Activated naive CD4-positive, alpha-beta T cell (primary cell): ENCODE measurements around the gene PRDM4.
"Not testable (repeated sequence)": the region's sequence is repeated elsewhere in the genome, so short reads cannot be mapped to it uniquely, and the experiment has no call there.

ENCODE experiments used
- DNase-seq, 4 experiments: peaks; one replicate each; lab custom pipeline; 2025; lab: John Stamatoyannopoulos, UW

The PRDM4 gene

GRCh38 chr12:107774349-107775029 lies 13.6 kb upstream of the PRDM4 start, which contains the start of gene ASCL4:
TSS of gene ASCL4 (plus strand) at chr12:107774704. CDS start at chr12:107775219, 515 bp downstream.
- no peak for DNase-seq

DNA sequence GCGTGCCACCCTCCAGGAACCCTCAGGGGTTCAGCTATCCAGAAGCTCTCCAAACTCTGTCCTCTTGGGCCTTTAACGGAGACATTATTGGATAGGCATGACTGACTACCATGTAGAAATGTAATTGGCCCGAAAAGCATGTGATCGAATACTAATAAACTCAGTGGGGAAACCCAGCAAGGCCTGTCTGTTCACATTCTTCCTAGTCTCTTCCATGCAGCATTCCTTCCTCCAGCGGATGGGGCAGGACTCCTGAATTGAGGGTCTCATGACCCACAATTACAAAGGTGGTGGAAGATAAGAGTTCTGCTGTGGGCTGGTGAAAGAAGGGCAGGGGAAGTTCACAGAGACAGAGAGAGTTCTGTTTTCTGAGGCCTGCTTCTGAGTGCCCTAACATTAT lies 6.5 kb upstream of the PRDM4 start:
- no peak for DNase-seq

DNA sequence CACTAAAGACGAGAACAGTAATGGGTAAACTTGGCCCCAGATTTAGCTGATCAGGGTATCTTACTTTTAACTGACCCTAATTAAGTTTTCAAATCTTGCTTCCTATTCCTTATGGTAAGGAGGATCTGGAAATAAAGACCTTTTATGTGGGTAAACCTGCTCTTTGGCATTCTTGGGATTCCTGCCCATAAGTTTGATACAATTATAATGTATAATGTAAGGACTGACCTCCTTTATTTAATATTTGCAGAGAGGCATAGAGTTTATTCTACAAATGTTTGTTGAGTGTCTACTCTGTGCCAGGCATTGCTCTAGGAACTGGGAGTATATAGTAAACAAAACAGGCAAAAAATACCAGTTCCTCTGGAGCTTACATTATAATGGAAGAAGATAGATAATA lies 4.4 kb upstream of the PRDM4 start:
- no peak for DNase-seq

GRCh38 chr12:107764626-107765025 lies 3.7 kb upstream of the PRDM4 start:
- DNase-seq, result no peak

DNA sequence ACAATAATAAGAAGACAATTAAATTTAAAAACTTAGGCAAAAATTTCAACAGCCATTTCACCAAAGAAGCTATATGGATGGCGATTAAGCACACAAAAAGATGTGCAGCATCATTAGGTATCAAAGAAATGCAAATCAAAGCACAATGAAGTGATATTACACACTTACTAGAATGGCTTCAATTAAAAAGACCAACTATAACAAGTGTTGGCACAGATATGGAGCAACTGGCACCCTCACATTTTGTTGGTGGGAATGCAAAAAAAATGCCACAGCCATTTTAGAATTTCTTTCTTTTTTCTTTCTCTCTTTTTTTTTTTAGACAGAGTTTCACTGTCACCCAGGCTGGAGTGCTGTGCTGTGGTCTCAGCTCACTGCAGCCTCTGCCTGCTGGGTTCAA lies 1.9 kb upstream of the PRDM4 start:
- DNase-seq, result no peak

- peak in 1 of 4 experiments; percentile 24 for DNase-seq
Observed at GRCh38 chr12:107761502-107761904, 566 bp upstream of the PRDM4 start.

DNA sequence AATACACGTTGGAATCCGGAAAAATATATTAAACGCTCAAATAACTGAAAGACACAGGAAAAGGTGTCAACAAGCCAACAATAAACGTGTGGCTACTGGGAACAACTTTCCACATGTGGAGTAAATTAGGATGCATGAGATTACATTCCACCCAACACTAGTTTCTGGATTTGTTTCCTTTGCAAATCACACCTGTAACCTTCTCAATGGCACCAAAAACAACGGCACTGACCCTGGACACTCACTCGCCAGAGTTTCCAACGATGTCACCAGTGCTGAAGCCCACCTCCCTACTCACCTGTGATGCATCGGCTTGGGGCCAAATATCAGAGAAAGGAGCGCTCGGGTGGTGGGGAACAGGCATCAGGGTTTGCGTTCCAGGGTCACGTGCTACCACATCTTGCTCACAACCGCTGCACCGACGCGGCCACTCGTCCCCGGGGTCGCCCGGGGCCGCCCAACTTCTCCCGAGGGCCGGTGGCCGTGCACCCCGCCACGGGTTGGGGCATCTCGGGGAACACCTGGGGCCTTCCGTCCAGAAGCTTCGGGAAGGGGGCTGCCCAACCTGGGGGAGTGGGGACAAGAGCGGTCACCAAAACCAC lies 629 bp downstream of the PRDM4 start:
- DNase-seq, result peak in 1 of 4 experiments; percentile 4

DNA sequence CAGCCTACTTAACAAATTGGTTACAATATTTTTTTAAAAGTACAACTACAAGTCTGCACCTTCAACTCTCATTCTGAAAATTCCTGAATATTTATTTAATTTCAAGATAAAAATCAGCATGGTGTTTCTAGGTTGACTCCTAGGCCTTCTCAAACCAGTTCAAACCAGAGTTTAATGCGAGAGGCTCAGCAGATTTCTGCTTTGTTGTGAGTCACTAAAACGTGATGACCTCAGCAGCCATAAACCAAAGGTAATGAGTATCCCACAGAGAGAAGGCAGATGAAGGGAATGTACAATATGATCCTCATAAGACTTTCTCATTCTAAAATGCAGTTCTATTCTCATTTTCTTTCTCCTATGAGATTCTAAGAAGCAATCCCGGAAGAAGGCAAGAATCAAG lies 1.5 kb downstream of the PRDM4 start:
- no peak for DNase-seq

DNA sequence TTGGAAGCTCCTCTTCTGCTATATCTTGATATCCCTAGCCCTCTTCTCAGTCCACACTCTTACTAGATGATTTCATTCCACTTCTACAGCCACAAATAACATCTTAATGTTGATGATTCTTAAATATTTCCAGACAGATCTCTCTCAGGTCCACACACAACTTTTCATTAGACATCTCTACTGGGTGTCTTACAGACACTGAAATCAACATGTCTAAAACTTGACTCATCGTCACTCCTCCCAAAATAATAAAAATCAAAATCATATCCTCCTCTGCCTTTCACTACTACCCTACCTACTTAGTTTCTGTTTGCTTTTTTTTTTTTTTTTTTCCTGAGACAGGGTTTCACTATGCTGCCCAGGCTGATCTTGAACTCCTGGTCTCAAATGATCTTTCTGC lies 11.9 kb downstream of the PRDM4 start:
- DNase-seq, result no peak

DNA sequence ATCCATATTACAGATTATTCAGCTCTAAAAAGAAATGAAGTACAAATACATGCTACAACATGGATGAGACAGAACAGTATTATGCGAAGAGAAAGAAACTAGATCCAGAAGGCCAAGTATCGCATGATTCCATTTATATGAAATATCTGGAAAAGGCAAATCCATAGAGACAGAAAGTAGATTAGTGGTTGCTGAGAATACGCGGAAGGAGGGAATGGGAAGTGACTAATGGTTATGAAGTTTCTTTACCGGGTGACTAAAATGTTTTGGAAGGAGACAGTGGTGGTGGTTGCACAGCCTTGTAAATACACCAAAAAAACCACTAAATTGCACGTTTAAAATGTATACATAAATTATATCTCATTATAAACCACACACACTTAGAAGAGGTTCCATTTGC lies 12.5 kb downstream of the PRDM4 start:
- no peak for DNase-seq

DNA sequence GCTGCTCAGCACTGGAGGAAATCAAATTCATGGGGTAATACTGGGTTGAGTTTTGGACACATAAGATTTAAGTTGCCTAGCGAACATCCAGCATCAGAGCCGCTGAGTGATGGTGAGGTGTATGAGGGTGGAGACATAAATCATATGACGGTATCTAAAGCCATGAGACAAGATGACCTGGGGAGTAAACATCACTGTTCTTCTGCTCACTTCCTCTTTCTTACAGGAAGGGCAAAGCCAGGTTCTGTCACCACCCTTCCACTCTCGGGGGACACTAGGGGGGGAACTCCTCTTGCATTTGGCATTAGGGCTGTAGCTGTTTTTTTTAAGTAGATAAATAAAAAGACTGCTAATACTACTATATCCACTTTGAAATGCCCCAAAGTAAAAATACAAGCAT lies 24.0 kb downstream of the PRDM4 start:
- no peak for DNase-seq

DNA sequence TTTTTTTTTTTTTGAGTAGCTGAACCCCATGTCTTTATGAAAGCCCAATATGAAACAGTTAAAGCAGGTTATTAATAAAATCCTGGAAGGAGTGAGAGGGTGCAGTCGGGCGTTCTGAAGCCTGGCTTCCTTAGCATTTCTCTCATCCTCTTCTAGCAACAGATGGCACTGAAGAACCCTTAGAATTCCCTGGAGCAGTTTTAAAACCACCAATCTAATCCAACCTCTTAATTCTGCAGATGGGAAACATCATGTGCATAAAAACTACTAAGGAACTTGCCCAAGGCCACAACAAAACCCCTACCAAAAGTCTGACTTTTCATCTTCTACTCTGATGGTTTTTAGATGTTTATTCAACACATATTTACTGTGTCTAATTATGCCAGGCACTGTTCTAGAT lies 25.2 kb downstream of the PRDM4 start:
- DNase-seq, result no peak

- no peak for DNase-seq
Observed at GRCh38 chr12:107734139-107734538, 26.8 kb downstream of the PRDM4 start.

- DNase-seq, result no peak
Observed at GRCh38 chr12:107732365-107732764, 28.6 kb downstream of the PRDM4 start.

DNA sequence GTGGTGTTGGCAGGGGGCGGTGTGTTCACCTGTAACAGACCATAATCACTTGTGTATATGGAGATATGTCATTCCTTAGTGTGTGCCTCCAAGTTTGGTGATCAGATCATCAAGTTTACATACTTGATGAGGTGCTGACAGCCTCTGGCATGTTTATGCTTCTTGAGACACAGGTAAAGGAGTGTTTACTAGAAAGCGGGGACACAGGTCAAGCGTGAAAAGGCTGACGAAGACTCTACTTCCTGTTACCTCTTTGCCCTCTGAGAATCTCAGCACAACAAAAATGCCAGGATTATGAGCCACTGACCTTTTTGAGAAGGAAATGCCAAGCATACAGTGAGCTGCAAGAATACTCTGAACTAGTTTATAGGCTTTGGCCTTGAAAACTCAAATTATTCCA lies 29.6 kb downstream of the PRDM4 start:
- DNase-seq, result no peak

DNA sequence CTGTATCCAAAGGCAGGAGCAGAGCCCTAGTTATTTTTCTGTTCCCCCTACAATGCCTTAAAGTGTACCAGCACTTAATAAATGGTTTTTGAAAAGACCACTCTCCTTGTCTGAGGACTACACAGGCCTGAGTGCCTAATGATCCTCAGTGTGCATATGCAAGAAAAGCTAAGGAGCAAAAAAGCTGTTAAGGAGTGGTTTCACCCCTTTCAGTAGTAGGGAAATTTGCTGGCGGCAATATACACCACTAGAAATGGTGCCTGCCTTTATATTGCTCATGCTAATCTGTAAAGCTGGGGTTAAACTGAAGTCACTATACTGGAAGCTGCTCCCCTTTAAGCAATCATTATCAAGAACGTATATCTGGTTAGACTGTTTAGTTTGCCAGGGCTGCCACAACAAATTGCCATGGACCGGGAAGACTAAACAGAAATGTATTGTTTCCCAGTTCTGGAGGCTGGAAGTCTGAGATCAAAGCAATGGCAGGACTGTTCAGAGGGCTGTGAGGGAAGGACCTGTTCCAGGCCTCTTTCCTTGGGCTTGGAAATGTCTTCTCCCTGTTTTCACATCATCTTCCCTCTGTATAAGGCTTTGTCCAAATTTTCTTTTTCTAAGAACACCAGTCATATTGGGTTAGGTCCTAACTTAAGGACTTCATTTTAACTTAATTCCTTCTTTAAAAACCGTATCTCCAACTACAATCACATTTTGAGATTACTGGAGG lies 30.2 kb downstream of the PRDM4 start:
- no peak for DNase-seq

DNA sequence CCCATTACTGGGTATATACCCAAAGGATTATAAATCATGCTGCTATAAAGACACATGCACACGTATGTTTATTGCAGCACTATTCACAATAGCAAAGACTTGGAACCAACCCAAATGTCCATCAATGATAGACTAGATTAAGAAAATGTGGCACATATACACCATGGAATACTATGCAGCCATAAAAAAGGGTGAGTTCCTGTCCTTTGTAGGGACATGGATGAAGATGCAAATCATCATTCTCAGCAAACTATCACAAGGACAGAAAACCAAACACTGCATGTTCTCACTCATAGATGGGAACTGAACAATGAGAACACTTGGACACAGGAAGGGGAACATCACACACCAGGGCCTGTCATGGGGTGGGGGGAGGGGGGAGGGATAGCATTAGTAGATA lies 33.2 kb downstream of the PRDM4 start:
- DNase-seq, result not testable (repeated sequence)

DNA sequence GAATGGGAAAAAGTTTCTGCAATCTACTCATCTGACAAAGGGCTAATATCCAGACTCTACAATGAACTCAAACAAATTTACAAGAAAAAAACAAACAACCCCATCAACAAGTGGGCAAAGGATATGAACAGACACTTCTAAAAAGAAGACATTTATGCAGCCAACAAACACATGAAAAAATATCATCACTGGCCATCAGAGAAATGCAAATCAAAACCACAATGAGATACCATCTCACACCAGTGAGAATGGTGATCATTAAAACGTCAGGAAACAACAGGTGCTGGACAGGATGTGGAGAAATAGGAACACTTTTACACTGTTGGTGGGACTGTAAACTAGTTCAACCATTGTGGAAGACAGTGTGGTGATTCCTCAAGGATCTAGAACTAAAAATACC lies 33.6 kb downstream of the PRDM4 start:
- DNase-seq, result not testable (repeated sequence)

DNA sequence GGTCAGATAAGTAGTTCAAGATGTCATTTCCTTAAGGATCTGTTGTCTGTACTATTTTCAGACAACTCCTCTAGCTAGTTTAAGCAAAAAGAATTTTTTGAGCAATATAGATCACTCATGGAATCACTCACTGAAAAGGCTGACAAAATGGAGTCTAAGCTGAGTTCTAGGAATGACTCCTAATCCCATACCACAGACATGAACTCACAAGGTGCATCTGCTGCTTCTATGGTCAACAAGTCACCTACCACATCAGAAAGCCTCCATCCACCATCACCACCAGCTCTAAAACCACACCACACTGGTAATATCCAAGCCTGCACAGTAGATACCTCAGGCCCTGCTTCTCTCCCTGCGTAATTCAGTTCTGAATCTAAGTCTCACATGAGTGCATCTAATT lies 42.3 kb downstream of the PRDM4 start:
- no peak for DNase-seq

- DNase-seq, result no peak
Observed at GRCh38 chr12:107715780-107716179, 45.2 kb downstream of the PRDM4 start.

- not testable (repeated sequence) for DNase-seq
Observed at GRCh38 chr12:107705522-107705921, 55.4 kb downstream of the PRDM4 start.

- DNase-seq, result no peak
Observed at GRCh38 chr12:107704041-107704440, 56.9 kb downstream of the PRDM4 start.

- no peak for DNase-seq
Observed at GRCh38 chr12:107702106-107702505, 58.8 kb downstream of the PRDM4 start.
